K562 (cell line): ENCODE results near the gene FOXRED2. TPM values are rescaled to one million over a fixed set of nuclear protein-coding genes. Genes with fewer than 3 reads are reported as not detected.
A peak's percentile ranks its signal among the peaks of the same experiment; 100 is the strongest.

Experiments used
- ATF3 ChIP-seq, 2 experiments: fragments of 450-650 bp in 1 of 2; sonication (generic) in 1 of 2; formaldehyde crosslinking in 1 of 2; IDR thresholded peaks in 1 of 2; conservative IDR thresholded peaks in 1 of 2; 2 replicates each; pipeline versions ENCODE4 v1.6.1 to v1.8.1; 2016 to 2023; ENCODE audit warnings: mild to moderate bottlenecking in 2 of 2, moderate library complexity in 2 of 2, inconsistent platforms in 1 of 2, missing genetic modification reagents in 1 of 2
- CBFA2T2 ChIP-seq: fragments of 450-650 bp; conservative IDR thresholded peaks from 2 replicates; pipeline ENCODE4 v1.6.1; 2017; ENCODE audit warnings: mild to moderate bottlenecking
- DPF2 ChIP-seq: fragments of 450-650 bp; IDR thresholded peaks from 2 replicates; pipeline ENCODE4 v1.6.1; 2016
- GABPB1 ChIP-seq: sonication (generic); formaldehyde crosslinking; IDR thresholded peaks from 2 replicates; pipeline ENCODE4 v1.8.0; 2022; ENCODE audit warnings: mild to moderate bottlenecking, missing genetic modification reagents
- HNRNPK ChIP-seq: fragments of 200-400 bp; formaldehyde crosslinking; IDR thresholded peaks from one replicate; pipeline ENCODE4 v1.6.1; 2018; ENCODE audit warnings: mild to moderate bottlenecking, low read depth, low read length; ENCODE audit not compliant: poor library complexity, severe bottlenecking
- JUN ChIP-seq, 2 experiments: sonication (generic) in 1 of 2; formaldehyde crosslinking in 1 of 2; IDR thresholded peaks; 2 replicates each; pipeline versions ENCODE4 v1.6.1 to v1.8.0; 2012 to 2022; ENCODE audit warnings: borderline replicate concordance in 2 of 2, mild to moderate bottlenecking in 2 of 2, improper control_type of control experiment in 1 of 2, low read depth in 1 of 2, low read length in 1 of 2, missing genetic modification reagents in 1 of 2
- JUNB ChIP-seq: fragments of 450-650 bp; formaldehyde crosslinking; conservative IDR thresholded peaks from 2 replicates; pipeline ENCODE4 v1.4.0; 2020; ENCODE audit warnings: mild to moderate bottlenecking
- KAT7 ChIP-seq: sonication (generic); formaldehyde crosslinking; IDR thresholded peaks from 2 replicates; pipeline ENCODE4 v1.8.0; 2022; ENCODE audit warnings: missing genetic modification reagents, mild to moderate bottlenecking, borderline replicate concordance
- KAT8 ChIP-seq: fragments of 450-650 bp; IDR thresholded peaks from 2 replicates; pipeline ENCODE4 v1.6.1; 2016; ENCODE audit warnings: low read depth, mild to moderate bottlenecking
- KDM1A ChIP-seq, 2 experiments: fragments of 450-650 bp; IDR thresholded peaks; 2 replicates each; pipeline ENCODE4 v1.6.1; 2016; ENCODE audit warnings: mild to moderate bottlenecking in 2 of 2
- MEIS2 ChIP-seq: fragments of 450-650 bp; IDR thresholded peaks from 2 replicates; pipeline ENCODE4 v1.6.1; 2014; ENCODE audit warnings: mild to moderate bottlenecking; ENCODE audit not compliant: partially characterized antibody
- PRDM10 ChIP-seq: fragments of 450-650 bp; IDR thresholded peaks from 2 replicates; pipeline ENCODE4 v1.6.1; 2018; ENCODE audit not compliant: partially characterized antibody
- RBBP5 ChIP-seq: fragments of 200-600 bp; sonication (generic); IDR thresholded peaks from 2 replicates; pipeline ENCODE4 v1.6.1; 2012; ENCODE audit warnings: borderline replicate concordance, mild to moderate bottlenecking, low read length, control low read depth, inconsistent platforms; ENCODE audit not compliant: insufficient read depth, poor library complexity, severe bottlenecking
- RNF2 ChIP-seq: sonication (generic); IDR thresholded peaks from 2 replicates; pipeline ENCODE4 v1.6.1; 2016
- SMAD4 ChIP-seq: fragments of 250-450 bp; sonication (Bioruptor Pico); conservative IDR thresholded peaks from 2 replicates; pipeline ENCODE4 v1.8.0; 2021; ENCODE audit warnings: inconsistent platforms, mild to moderate bottlenecking, moderate library complexity
- ZBTB17 ChIP-seq: fragments of 450-650 bp; formaldehyde crosslinking; IDR thresholded peaks from 2 replicates; pipeline ENCODE4 v1.4.0; 2020; ENCODE audit warnings: mild to moderate bottlenecking
- ZFX ChIP-seq: sonication (generic); formaldehyde crosslinking; IDR thresholded peaks from 2 replicates; pipeline ENCODE4 v1.8.0; 2022; ENCODE audit warnings: mild to moderate bottlenecking, missing genetic modification reagents, moderate library complexity
- ZKSCAN8 ChIP-seq: fragments of 200-800 bp; sonication (Bioruptor generic); IDR thresholded peaks from 2 replicates; pipeline ENCODE4 v1.6.1; 2016; ENCODE audit warnings: missing genetic modification characterization, missing compliant biosample characterization
- ZNF592 ChIP-seq: fragments of 450-650 bp; IDR thresholded peaks from 2 replicates; pipeline ENCODE4 v1.6.1; 2017; ENCODE audit warnings: antibody characterized with exemption, mild to moderate bottlenecking
- polyA plus RNA-seq, 8 experiments: library from polyadenylated mRNA; depleted of rRNA in 4 of 8; stranded (reverse) in 5 of 8; unstranded in 3 of 8; fragments of >200 nt; fragmentation: Nextera tagmentation in 2 of 8; fragmentation: Illumina TruSeq in 1 of 8; extraction: Ambion mirVana in 2 of 8; extraction: Trizol in 1 of 8; gene quantifications; 2 replicates each; pipeline versions ENCODE4 v1.2.1 to v1.2.3, GENCODE V29; 2011 to 2014; ENCODE audit warnings: inconsistent platforms in 1 of 8, missing spikeins in 1 of 8
- total RNA-seq, 7 experiments: library from RNA; depleted of rRNA in 6 of 7; stranded (reverse); fragments of >200 nt in 6 of 7; fragmentation: Illumina TruSeq in 2 of 7; extraction: Trizol in 2 of 7; gene quantifications; 2 replicates each; pipeline versions ENCODE4 v1.2.1 to v1.2.3, GENCODE V29; 2011 to 2021; ENCODE audit warnings: low replicate concordance in 1 of 7

FOXRED2 gene
- total and polyA plus RNA-seq, 9 of the 15 experiments (the other 6 are each of a cell fraction or from before 2014, with no cell fraction given), result 2.8 to 48.4 (median 7.8) TPM

- peak; percentile 83 for TF ChIP-seq JUN (IDR thresholded peaks at IDR 0.05; ENCODE audit: borderline replicate concordance, low read depth, low read length)
- peak; percentile 63; the same call in 1 of the 2 replicates for TF ChIP-seq JUN (CRISPR knock-in tag; IDR thresholded peaks at IDR 0.05; ENCODE audit: borderline replicate concordance)
- TF ChIP-seq CBFA2T2, result peak; percentile 49; the same call in 1 of the 2 replicates
- TF ChIP-seq ZNF592, result peak; percentile 35; the same call in 1 of the 2 replicates
- peak; percentile 73 for TF ChIP-seq DPF2
- peak in 1 of 2 experiments; percentile 32; a peak in 1 of 4 replicates for TF ChIP-seq KDM1A (IDR thresholded peaks at IDR 0.05)
- TF ChIP-seq SMAD4 (CRISPR knock-in tag), result peak; percentile 22; the same call in 1 of the 2 replicates
- 0 out of 2 replicates have a peak, but pooled peaks have one; percentile 43 for TF ChIP-seq KAT7 (CRISPR knock-in tag)
- TF ChIP-seq MEIS2, result peak; percentile 24
- TF ChIP-seq HNRNPK, result no peak
- 0 out of 2 replicates have a peak, but pooled peaks have one; percentile 25 for TF ChIP-seq GABPB1 (CRISPR knock-in tag)
- 0 out of 2 replicates have a peak, but pooled peaks have one; percentile 25 for TF ChIP-seq ZKSCAN8 (CRISPR knock-in tag)
- no peak for TF ChIP-seq KAT8
- peak; percentile 71 for TF ChIP-seq ATF3 (IDR thresholded peaks at IDR 0.05)
- TF ChIP-seq ATF3 (CRISPR knock-in tag; conservative IDR thresholded peaks at IDR 0.05), result no peak
- peak; percentile 36 for TF ChIP-seq RBBP5
- TF ChIP-seq ZFX, result peak; percentile 47; the same call in 1 of the 2 replicates
- peak; percentile 54; the same call in 1 of the 2 replicates for TF ChIP-seq JUNB (CRISPR knock-in tag)
- 0 out of 2 replicates have a peak, but pooled peaks have one; percentile 32 for TF ChIP-seq ZBTB17 (CRISPR knock-in tag)
- peak; percentile 94; the same call in 1 of the 2 replicates for TF ChIP-seq RNF2
- TF ChIP-seq PRDM10, result no peak
Observed at GRCh38 chr22:36467946-36468345, 38.9 kb downstream of the FOXRED2 start (continued).
